ENCODE data around the gene CPEB4.

- TF ChIP-seq POLR2A (IDR thresholded peaks at IDR 0.05), result no peak
- TF ChIP-seq, protein P1, sequence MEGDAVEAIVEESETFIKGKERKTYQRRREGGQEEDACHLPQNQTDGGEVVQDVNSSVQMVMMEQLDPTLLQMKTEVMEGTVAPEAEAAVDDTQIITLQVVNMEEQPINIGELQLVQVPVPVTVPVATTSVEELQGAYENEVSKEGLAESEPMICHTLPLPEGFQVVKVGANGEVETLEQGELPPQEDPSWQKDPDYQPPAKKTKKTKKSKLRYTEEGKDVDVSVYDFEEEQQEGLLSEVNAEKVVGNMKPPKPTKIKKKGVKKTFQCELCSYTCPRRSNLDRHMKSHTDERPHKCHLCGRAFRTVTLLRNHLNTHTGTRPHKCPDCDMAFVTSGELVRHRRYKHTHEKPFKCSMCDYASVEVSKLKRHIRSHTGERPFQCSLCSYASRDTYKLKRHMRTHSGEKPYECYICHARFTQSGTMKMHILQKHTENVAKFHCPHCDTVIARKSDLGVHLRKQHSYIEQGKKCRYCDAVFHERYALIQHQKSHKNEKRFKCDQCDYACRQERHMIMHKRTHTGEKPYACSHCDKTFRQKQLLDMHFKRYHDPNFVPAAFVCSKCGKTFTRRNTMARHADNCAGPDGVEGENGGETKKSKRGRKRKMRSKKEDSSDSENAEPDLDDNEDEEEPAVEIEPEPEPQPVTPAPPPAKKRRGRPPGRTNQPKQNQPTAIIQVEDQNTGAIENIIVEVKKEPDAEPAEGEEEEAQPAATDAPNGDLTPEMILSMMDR (IDR thresholded peaks at IDR 0.05), result no peak
Measured at GRCh38 chr5:173846929-173847501, 41.1 kb upstream of the CPEB4 start.

Data from adrenal gland (tissue), 5 donors.